Ecto neural progenitor cell (in vitro differentiated cells): ENCODE results near the gene VEGFB.
A peak's percentile ranks its signal among the peaks of the same experiment; 100 is the strongest.

Experiments
- DNase-seq: peaks from one replicate; pipeline ENCODE4 v3.0.0-alpha.2; 2018; ENCODE audit warnings: low spot score

VEGFB gene

GRCh38 chr11:64262271-64263002, 28.1 kb downstream of the VEGFB start:
- DNase-seq, result no peak

DNA sequence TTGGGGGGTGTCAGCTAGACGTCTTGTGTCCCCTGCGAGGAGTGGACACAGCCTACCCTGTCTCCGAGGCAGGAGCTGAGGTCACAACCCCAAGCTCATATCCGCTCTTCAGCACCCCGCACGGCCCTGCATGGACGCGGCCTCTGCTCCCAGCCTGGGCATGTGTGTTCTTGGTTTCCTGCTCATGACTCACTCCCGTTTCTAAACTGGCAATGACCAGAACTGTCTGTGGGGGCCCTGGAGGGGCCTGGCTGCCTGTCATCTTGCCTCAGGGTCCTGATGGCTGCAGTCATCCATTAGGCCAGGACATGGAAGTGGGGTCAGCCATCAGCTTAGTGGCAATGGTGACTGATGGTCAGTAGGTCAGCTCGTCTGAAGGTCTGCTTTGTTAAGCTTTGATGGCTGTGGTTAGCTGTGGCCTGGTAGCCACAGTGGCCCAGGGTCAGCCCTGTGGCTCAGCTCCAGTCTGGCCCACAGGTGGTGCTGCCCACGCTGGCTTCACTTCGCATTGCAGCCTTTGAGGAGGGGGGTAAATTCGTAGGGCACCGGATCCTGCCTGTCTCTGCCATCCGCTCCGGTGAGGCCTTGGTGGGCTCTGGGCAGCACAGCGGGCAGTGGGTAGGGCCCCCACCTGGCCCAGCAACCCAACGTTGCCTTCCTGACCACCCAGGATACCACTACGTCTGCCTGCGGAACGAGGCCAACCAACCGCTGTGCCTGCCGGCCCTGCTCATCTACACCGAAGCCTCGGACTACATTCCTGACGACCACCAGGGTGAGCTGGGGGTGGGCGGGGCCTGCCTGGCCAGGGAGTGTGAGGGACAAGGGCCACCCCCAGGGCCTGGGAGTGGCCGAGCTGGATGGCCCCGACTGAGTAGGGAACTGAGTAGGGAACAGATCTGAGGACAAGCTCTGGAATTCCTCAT, 28.9 kb downstream of the VEGFB start:
- DNase-seq, result no peak

DNA sequence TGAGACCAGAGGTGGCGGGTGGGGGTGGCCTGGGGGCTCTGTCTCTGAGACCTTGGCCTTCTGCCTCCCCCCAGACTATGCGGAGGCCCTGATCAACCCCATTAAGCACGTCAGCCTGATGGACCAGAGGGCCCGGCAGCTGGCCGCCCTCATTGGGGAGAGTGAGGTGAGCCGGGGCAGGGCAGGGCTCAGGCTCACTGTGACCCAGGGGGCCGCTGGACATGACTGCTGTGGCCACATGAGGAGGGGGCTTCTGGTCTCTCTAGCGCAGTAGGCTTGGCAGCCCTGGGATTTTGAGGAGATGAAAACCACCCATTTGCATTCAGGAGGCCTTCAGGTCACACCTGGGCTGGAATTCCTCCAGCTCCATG, 29.5 kb downstream of the VEGFB start:
- no peak for DNase-seq

- DNase-seq, result no peak
Measured at GRCh38 chr11:64264371-64264852, 30.0 kb downstream of the VEGFB start.

DNA sequence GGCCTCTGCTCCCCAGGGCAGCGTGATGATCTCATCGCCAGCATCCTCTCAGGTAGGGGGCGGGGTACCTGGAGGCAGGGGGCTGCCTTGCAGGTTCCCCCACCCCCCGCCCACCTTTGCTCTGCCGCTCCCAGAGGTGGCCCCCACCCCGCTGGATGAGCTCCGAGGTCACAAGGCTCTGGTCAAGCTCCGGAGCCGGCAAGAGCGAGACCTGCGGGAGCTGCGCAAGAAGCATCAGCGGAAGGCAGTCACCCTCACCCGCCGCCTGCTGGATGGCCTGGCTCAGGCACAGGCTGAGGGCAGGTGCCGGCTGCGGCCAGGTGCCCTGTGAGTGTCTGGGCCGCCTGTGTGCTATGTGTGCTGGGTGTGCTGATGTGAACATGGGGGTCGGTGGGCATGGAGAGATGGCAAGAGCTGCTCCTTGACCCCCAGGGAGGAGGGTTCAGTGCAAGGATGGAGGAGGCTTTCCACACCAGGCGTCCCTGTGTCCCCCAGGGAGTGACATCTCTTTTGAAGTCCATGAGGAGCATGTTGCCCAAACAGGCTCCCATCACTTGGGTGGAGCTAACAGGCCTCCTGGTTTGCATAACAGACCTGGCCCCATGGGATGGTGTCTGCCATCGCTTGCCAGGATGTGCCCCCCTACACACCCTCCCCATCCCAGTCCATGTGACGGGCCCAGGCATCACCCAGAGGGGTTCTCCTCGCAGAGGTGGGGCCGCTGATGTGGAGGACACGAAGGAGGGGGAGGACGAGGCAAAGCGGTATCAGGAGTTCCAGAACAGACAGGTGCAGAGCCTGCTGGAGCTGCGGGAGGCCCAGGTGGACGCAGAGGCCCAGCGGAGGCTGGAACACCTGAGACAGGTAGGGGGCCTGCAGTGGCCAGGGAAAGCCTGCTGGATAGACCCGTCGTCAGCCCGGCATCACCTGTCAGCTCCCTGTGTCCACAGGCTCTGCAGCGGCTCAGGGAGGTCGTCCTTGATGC, 31.1 kb downstream of the VEGFB start:
- DNase-seq, result no peak

- DNase-seq, result no peak
Measured at GRCh38 chr11:64266339-64266738, 32.0 kb downstream of the VEGFB start.

DNA sequence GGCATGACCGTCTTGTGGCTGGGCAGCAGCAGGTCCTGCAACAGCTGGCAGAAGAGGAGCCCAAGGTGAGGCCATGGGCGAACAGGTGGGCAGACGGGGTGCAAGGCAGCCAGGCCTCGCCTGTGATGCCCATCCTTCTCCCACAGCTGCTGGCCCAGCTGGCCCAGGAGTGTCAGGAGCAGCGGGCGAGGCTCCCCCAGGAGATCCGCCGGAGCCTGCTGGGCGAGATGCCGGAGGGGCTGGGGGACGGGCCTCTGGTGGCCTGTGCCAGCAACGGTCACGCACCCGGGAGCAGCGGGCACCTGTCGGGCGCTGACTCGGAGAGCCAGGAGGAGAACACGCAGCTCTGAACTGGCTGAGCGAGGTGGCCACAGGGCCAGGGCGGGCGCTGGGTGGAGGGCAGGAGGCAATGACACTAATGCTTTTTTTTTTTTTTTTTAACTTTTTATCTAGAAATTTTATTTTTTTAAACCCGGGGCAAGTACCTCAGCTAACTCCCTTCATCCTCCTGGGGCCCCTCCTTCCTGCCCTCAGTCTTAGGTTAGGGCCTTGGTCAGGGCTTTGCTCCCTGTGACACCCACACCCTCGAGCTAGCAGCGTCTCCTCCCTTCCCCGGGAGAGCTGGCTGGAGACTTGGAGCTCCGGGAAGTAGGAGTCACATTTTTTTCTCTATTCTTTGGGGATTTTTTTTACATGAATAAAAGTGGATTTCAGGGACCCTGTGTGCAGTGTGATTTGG, 33.0 kb downstream of the VEGFB start:
- no peak for DNase-seq

DNA sequence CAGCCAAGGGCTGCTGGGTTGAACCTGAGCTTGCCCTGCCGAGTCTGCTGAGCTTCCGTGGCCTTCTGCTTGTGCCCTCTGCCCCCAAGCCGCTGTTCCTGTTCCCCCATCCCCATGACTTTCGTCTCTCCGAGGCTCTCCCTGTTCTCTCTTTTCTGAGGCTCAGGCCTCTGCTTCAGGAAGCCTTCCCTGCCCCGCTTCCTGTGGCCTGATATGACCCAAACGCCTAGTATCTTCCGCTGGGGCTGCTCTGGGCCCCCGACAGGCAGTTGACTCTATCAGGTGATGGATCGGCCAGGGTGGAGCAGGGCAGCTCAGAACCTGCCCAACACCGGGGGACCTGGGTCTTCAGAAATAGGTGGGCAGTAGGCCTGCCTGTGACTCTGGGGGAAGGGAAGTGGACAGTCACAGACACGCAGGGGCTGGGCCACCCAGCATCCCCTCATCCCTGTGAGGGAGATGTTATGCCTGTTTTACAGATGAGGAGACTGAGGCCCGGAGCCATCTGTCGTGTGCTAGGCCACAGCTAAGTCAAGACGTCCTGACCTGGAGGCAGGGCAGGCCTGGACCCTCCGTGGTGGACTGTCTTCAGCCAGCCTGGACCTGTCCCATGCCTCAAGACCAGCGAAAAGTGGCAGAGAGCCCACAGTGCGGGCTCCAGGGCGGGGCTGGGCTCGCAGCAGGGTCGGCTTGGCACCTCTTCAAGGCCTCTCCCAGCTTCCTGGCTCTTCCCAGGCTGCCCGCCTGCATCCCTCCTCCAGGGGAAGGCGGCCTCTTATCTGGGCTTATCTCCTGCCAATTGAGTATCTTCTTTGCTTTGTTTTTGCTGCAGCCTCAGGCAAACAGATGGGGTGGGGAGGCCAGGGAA, 33.9 kb downstream of the VEGFB start:
- DNase-seq, result no peak

DNA sequence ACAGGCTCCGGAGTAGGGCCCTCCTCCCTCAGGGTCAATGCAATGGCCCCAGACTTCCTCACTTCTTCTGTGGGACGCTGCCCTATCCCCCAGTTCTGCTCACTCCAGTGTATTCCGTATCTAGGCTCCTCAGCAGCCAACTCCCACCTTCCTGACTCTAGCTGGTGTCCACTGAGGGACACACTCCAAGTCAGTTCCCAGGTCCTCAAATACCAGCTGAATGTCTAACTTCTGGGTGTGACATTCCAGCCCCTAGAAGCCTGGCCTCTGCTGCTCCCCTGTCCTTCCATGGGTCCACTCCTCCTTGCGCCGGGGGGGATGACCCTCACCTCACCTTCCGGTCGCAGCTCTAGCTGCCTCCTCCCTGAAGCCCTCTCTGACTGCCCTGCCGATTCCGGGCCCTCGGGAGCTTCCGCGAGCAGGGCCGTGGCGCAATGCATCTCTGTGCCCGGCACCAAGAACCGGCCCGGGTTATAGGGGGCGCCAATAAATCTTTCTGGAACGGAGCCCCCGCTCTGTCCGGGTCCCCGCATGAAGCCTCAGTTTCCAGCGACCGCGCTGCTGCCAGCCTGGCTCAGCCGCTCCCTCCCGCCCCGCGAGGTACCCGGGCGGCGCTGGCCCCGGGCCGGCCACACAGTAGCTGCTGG, 34.6 kb downstream of the VEGFB start:
- peak; percentile 74 for DNase-seq

GRCh38 chr11:64269540-64270220, 35.3 kb downstream of the VEGFB start:
- peak; percentile 98 for DNase-seq

- DNase-seq, result no peak
Measured at GRCh38 chr11:64275031-64275800, 40.8 kb downstream of the VEGFB start.

- DNase-seq, result no peak
Measured at GRCh38 chr11:64275841-64276240, 41.5 kb downstream of the VEGFB start.

DNA sequence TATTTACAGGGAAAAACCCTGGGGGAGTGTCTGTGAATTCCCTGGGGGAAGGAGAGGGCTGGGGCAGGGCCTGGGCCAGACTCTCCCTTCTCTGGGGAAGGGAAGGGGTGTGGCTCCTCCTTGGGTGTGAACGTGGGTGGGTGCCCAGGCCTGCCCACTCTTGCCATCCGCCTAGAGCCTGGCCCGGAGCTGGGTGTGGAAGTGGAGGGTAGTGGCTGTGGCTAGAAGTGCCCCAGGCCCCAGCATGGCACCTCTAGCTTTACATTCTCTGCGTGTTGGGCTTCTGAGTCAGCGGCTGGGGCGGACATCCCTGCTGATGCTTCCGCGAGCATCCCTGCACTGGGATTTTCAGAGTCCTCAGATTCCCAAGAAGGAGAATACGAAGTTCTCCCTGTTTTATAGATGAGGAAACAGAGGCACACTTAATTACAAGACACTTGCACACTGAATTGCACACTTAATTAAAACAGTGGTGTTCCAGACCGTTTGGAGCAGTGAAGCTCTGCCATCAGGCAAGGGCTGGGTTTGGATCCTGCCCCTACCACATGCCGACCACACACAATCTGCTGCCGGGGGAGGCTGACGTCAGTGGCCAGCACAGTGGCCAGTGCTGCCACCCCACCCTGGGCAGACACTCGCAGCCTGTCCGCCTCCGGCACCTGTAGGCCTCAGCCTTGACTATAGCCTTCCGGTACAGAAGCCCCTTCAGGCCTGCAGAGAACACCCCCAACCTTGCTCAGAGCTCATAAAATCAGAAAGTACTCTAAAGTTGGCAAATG, 42.5 kb downstream of the VEGFB start:
- no peak for DNase-seq

GRCh38 chr11:64278576-64279190, 44.3 kb downstream of the VEGFB start:
- DNase-seq, result no peak

- no peak for DNase-seq
Measured at GRCh38 chr11:64281957-64282770, 47.8 kb downstream of the VEGFB start.

GRCh38 chr11:64283092-64283491, 48.7 kb downstream of the VEGFB start:
- DNase-seq, result no peak
